HG03175 (cell line): ENCODE results near the gene MEGF10.
A peak's percentile ranks its signal among the peaks of the same experiment; 100 is the strongest.

ENCODE experiments used
- ATAC-seq: cut with Tn5 transposase; IDR thresholded peaks from one replicate; pipeline ENCODE4 v1.9.1; 2021; ENCODE audit warnings: mild to moderate bottlenecking, moderate library complexity; ENCODE audit not compliant: unreplicated experiment

The MEGF10 gene

GRCh38 chr5:127409246-127409917, 118.8 kb downstream of the MEGF10 start:
- ATAC-seq = no peak

GRCh38 chr5:127409921-127410675, 119.5 kb downstream of the MEGF10 start:
- ATAC-seq = no peak

- peak; percentile 70 for ATAC-seq
Measured at GRCh38 chr5:127410959-127411358, 120.4 kb downstream of the MEGF10 start.

- ATAC-seq = no peak
Measured at GRCh38 chr5:127411381-127411780, 120.8 kb downstream of the MEGF10 start.

GRCh38 chr5:127412698-127413097, 122.1 kb downstream of the MEGF10 start:
- no peak for ATAC-seq

- ATAC-seq = no peak
Measured at GRCh38 chr5:127415034-127415433, 124.4 kb downstream of the MEGF10 start.

GRCh38 chr5:127416906-127417305, 126.3 kb downstream of the MEGF10 start:
- no peak for ATAC-seq

GRCh38 chr5:127417528-127417927, 126.9 kb downstream of the MEGF10 start:
- ATAC-seq = no peak

GRCh38 chr5:127418367-127418766, 127.8 kb downstream of the MEGF10 start:
- no peak for ATAC-seq

GRCh38 chr5:127418974-127419682, 128.5 kb downstream of the MEGF10 start:
- no peak for ATAC-seq

- ATAC-seq = no peak
Measured at GRCh38 chr5:127419683-127420257, 129.2 kb downstream of the MEGF10 start.

- no peak for ATAC-seq
Measured at GRCh38 chr5:127420758-127421157, 130.2 kb downstream of the MEGF10 start.

- no peak for ATAC-seq
Measured at GRCh38 chr5:127421471-127421870, 130.9 kb downstream of the MEGF10 start.

- ATAC-seq = peak; percentile 57
Measured at GRCh38 chr5:127423173-127423798, 132.7 kb downstream of the MEGF10 start.

- no peak for ATAC-seq
Measured at GRCh38 chr5:127425037-127425436, 134.4 kb downstream of the MEGF10 start.

- no peak for ATAC-seq
Measured at GRCh38 chr5:127425868-127426267, 135.3 kb downstream of the MEGF10 start.

GRCh38 chr5:127426661-127427060, 136.1 kb downstream of the MEGF10 start:
- no peak for ATAC-seq

GRCh38 chr5:127428276-127428675, 137.7 kb downstream of the MEGF10 start:
- no peak for ATAC-seq

GRCh38 chr5:127428748-127429147, 138.2 kb downstream of the MEGF10 start:
- ATAC-seq = no peak

- ATAC-seq = no peak
Measured at GRCh38 chr5:127429928-127430327, 139.3 kb downstream of the MEGF10 start.

GRCh38 chr5:127430627-127431026, 140.0 kb downstream of the MEGF10 start:
- no peak for ATAC-seq
